G401 (cell line): Measurements from ENCODE around the gene TBC1D17. TPM values are rescaled to one million over a fixed set of nuclear protein-coding genes. Genes with fewer than 3 reads are reported as not detected.
"Not testable (repeated sequence)": the region's sequence is repeated elsewhere in the genome, so short reads cannot be mapped to it uniquely, and the experiment has no call there.

Experiments
- DNase-seq: peaks from one replicate; pipeline ENCODE4 v3.0.0-alpha.2; 2015; ENCODE audit warnings: low spot score
- in situ Hi-C: cut with HindIII; loops from 2 replicates; pipeline ENCODE4 v1.10.0; 2016; ENCODE audit warnings: low sequenced_read_pairs, mixed read lengths
- total RNA-seq: library from RNA; depleted of rRNA; stranded (reverse); fragments of >200 nt; shearing (Covaris generic); gene quantifications from 2 replicates; pipeline ENCODE4 v1.2.3, GENCODE V29; 2014

The TBC1D17 gene
- total RNA-seq, 1 experiment from 2014 or later, result 6.5 TPM

DNA sequence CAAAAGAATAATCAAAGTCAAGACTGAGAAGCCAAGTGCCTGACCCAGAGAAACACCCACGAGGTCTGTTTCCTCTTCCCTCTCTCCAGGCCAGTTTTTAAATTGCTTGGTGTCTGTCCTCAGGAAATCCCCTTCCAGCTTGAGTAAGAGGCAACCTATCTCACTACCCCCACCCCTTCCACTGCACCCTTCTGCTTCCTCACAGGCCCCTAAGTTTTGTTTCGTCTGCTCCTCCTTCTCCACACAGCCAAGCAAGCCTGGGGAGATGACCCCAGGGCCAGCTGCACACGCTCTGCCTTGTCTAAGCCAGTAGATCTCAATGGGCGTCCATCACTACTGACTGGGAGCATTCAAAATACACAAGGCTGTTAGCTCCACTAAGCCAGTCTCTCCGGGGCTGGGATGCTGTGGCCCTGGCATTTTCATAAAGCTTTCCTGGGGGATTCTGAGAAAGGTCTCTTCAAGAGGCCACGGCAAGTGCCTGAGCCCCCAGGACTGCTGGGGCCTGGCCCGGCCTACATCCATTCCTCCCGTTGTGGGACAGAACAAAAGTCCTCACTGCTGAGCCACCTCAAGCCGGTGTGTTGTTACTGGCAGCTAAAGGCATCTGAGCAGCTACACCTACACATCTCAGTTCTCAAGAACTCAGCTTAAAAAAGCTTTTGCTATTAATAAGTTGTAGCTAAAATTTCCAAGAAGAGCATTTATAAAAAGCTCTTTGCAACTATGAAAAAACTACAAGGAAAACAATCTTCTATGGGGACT, 34.1 kb downstream of the TBC1D17 start:
- in situ Hi-C loops, result no loop called here
- no peak for DNase-seq

DNA sequence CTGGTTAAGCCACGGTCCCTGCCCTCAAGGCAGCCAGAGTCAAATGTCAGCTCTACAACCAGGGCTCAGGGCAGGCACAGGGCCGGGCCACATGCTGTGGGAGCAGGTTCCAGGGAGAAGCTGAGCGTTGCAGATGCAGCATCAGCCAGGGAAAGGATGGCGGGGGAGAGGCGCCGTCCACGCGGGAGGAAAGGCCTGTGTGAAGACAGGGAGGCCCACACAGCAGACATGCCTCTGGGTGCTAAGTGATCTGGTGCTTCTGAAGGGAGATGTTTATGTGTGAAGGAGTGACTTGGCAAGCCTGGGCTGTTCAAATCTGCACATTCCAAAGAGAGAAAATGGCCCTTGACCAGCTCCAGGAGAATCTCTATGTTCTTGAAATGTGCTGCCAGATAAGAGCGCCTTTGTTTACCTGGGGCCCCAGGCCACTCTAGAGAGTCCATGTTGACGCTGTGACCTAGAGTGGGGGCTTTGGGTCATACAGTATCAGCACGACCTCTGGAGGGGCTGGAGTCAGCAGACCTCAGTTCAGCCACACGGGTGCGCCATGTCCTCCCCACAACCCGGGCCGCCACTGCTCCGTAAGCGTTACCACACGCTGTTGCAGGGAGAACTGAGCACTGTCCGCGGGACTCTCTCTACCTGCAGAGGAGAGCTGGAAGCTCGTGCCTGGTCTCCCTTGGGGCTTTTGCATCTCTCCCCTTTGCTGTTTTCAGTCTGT, 35.6 kb downstream of the TBC1D17 start:
- no peak for DNase-seq
- in situ Hi-C loops, result no loop called here

DNA sequence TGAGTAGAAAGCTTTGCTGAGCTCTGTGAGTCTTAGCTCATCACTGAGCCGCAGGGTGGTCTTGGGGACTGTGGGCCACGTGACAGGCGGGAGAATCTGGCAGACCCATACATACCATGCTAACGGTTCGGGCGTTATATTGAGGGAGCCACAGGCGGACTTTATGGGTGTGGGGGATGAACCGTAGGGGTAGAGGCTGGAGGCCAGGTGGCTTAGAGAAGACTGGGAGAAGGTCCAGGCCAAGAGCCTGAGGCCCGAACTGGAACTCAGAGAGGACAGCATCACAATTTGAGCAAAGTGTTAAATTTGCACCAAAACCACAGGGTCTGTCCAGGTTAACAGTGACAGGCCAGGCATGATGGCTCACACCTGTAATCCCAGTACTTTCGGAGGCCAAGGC, 36.2 kb downstream of the TBC1D17 start:
- in situ Hi-C loops, result no loop called here
- DNase-seq, result no peak

DNA sequence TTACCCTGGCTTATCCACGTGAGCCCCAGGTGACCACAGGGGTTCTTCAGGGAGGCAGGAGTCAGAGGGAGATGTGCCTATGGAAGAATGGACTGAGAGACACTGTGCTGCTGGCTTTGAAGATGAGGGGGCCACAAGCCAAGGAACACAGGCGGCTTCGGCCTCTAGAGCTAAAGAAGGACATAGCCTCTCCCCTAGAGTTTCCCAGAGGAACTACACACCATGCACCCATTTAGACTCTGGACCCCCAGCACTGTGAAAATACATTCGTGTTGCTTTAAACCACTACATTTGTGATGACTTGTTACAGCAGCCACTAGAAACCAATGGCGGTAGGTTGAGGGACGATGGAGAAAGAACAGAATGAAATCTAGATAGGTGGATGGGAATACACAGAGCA, 37.8 kb downstream of the TBC1D17 start:
- in situ Hi-C loops, result no loop called here
- DNase-seq, result no peak

DNA sequence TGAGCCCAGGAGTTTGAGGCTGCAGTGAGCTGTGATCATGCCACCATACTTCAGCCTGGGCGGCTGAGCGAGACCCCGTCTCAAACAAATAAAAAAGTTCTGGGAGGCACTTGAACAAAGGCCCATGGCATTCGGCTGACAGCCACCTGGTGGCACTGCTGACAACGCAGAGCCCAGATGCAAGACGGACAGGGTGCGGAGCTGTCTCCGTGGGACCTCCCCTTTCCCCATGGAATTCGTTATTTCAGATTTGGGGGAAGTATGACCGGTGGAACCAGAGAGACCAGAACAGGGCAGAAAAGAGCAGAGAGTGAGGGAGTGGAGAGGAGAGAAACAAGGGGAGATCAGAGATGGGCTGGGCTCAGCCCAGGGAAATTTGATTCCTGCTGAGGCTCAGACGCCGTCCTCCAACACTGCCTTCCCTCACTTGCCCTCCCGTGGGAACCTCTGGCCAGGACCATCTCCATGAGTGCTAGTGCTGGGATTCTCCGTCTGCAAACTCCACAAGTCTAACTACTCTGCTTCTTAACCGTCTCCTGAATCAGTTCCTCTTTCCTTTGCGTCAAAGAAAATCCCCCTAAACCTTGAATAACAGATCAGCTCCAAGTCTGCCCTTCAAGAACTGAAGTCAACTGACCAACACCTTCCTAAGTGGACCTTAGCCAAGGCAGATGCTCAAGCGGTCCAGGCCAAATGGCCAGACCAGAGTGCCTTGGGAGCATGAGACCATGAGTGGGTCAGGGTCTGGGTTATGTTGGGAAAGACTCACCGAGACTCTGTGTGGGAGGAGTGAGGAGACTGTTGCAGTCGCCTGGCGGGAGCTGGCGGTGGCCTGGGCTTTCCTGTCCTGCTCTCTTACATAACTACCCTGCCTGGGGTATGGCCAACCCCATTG, 39.6 kb downstream of the TBC1D17 start:
- in situ Hi-C loops, result no loop called here
- no peak for DNase-seq

DNA sequence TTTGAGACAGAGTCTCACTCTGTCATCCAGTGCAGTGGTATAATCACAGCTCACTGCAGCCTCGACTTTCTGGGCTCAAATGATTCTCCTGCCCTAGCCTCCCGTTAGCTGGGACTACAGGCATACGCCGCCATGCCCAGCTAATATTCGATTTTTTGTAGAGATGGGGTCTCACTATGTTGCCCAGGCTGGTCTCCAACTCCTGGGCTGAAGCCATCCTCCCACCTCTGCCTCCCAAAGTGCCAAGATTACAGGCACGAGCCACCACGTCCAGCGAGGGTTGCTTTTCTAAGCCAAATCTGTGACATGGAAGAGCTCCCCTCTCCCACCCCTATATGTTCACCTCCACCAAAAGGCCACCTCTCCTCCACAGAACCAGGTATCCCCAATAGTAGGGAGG, 40.6 kb downstream of the TBC1D17 start:
- no peak for DNase-seq
- in situ Hi-C loops, result no loop called here

DNA sequence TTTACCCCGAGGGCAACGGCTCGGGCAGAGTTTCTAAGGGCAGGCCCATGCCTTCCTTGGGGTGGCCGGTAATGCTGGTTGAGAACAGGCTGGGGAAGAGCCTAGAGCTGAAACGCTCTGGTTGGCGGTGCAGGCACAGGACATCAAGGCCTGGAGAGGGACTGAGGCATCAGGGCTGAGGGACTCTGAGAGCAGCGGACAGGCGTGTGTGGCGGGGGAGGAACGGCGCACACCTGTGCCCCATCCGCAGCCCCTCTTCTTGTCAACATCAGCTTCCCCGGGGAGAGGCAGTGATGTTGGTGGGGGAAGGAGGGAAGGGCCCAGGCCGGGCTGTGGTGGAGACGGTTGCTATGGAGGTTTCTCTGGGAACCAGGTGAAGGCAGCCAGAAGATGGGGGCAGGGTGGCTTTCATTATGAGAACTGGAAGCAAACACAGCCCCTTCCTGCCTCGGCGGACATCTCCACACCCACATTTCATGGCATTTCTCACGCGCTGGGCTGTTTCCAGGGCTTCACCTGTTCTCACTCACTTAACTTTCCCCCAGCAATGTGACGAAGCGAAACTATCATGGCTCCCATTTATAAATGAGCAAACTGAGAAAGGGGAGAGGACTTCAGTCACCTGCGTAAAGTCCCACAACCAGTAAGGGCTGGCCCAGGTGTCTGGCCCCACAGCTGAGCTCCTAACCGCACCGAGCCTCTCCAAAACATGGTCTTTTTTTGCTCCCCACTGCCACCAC, 43.3 kb downstream of the TBC1D17 start:
- no peak for DNase-seq
- in situ Hi-C loops, result no loop called here

DNA sequence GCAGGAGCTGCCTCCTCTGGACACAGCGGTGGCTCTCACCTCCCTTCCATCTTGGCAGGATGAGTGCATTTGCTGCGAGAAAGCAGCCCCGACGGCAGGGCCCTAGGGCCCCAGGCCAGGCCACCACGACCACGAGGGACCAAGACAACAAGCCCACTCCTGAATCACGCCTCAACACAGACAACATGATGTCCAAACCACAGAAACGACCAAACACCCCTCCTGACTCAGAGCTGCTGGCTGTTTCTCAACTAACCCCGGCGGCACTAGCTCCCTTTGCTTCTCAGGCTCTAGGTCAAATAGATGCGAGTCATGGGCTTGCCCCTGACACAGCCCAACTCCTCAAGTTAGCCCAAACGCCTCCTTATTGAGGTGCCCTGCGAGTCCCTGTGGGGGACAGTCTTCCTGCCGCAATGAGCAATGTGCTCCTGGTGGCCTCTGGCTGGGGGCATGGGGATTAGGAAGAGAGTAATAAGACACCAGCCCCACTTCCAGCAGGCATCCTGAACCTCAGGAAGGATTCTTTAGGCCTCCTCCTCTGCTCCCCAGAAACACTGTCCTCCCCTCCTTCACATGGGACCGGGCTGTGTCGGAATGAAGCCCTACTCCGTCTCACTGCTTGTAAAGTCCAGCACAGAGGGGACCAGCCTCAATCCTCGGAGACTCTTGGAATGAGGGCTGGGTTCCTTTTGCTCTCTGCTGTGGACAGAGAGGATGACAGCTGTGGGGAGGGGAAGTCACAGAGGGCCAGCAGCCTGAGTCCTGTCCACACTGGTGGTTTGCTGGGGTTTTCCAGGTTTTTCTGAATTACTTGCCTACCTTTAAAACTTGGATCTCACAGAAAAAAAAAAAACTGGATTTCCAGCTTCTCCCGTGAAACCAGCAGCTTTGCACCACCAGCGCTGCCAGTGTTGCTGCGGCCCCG, 44.6 kb downstream of the TBC1D17 start:
- no peak for DNase-seq

DNA sequence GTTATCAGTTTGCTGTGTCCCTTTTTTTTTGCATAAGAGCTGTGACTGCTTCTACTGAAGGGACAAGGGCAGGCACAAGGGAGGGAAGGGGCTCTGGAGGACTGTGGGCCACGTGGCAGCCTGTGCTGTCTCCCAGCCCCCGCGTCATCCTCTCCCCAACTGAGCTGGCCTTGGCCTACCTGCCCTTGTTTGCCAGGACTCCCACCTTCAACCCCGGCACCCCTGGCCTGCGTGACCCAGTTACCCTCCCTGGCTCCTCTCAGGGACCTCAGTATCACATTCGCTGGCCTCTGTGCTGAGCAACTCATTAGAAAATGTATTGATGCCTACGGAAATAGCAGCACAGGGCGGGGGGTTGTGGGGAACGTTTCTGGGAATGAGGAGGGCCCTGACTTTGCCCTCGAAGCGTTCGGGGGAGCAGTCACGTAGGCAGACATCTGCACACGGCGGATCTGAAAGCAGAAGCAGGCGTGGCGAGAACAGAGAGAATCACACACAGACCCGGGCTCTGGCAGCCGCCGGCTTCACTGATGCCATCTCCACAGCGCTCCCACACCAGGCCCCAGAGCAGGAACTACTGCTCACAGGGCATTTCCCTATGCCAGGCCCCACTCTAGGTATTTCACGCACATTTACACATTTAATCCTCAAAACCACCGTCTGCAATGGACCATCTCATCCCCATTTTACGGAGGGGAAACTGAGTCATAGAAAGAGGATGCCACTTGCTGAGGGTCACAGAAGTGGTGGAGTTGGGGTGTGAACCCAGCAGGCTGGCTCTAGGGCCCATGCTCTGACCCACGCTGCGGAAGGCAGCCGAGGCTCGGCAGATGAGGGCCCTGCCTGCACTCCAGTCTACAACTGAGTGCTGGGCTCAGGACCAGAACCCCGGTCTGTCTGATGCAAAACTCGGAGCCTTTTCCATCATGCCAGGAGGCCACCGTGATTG, 45.8 kb downstream of the TBC1D17 start:
- in situ Hi-C loops, result no loop called here
- DNase-seq, result no peak

More for the DNA sequence above, 44.6 kb downstream of the TBC1D17 start:
- in situ Hi-C loops, result no loop called here

DNA sequence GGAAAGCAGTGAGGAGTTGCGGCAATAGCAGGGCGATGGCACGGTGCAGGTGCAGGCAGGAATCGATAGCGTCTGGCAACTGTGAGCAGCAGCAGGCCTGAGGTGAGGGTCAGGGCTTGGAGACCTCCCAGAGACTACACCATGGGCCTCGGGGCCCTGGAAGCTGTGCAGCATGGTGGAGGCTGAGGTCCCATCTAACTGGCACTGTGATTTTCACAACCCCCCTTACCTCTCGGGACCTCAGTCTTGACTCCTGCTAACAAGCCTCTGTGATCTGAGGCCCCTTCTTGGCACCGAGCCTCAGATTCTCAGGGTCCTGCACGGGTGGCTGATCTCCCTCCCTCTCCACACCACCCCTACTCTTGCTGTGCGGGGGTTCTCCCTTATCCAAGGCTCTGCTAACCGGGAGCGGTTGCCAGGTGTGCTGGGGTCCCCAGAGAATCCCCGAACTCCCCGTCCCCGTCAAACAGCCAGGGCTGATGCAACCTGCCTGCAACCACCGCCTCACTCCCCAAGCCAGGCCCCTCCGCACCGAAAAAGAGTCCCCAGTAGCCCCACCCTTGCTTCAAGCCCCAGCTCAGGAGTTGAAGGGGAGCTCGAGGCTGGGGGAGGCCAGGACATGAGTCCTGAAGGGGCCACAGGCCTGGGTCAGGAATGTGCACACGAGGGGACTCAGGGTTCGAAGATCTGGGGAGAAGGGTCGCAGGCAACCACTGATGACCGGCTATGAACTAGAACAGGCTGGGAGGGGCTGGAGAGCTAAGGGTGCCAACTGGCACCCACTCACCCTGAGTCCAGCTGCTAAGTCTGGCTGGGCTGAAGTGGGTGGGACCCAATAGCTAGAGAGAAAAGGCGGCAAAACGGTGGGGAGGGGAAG, 46.7 kb downstream of the TBC1D17 start:
- in situ Hi-C loops, result no loop called here
- DNase-seq, result no peak

DNA sequence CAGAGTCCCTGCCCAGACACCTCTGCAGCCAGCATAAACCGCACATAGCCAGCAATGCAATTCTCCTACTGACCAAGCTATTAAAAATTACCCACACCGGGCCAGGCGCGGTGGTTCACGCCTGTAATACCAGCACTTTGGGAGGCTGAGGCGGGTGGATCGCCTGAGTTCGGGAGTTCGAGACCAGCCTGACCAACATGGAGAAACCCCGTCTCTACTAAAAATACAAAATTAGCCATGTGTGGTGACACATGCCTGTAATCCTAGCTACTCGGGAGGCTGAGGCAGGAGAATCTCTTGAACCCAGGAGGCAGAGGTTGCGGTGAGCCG, 47.3 kb downstream of the TBC1D17 start:
- DNase-seq, in situ Hi-C loops: not testable (repeated sequence)

DNA sequence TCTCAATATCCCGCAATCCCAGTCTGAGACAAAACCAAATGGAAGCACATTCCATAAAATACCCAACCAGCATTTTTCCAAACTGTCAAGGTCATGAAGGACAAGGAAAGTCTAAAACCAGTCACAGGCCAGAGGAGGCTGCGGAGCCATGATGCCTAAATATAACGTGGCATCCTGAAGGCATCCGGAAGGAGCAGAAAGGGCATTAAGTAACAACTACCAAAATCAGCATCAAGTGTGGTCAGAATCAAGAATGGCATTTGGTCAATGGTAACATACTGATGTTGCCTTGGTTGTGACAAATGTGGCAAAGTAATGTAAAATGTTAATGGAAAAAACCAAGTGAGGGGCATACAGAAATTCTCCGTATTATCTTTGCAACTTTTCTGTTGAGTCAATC, 48.0 kb downstream of the TBC1D17 start:
- no peak for DNase-seq
- in situ Hi-C loops, result no loop called here

DNA sequence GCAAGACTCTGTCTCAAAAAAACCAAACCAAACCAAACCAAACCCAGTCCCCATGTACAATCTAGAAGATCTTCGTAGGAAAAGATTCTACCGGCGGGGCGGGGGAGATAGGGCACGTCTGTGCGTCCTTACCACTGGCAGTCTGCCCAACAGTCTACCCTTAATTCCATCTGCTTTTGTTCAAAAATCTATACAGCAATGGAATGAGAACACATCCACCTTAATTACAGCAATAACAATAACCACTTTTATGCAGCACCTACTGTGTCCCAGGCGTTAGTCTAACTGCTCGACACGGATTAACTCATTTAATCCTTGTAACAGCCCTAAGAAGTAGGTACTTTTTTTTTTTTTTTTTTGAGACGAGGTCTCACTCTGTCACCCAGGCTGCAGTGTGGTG, 49.0 kb downstream of the TBC1D17 start:
- in situ Hi-C loops, result no loop called here
- DNase-seq, result no peak

DNA sequence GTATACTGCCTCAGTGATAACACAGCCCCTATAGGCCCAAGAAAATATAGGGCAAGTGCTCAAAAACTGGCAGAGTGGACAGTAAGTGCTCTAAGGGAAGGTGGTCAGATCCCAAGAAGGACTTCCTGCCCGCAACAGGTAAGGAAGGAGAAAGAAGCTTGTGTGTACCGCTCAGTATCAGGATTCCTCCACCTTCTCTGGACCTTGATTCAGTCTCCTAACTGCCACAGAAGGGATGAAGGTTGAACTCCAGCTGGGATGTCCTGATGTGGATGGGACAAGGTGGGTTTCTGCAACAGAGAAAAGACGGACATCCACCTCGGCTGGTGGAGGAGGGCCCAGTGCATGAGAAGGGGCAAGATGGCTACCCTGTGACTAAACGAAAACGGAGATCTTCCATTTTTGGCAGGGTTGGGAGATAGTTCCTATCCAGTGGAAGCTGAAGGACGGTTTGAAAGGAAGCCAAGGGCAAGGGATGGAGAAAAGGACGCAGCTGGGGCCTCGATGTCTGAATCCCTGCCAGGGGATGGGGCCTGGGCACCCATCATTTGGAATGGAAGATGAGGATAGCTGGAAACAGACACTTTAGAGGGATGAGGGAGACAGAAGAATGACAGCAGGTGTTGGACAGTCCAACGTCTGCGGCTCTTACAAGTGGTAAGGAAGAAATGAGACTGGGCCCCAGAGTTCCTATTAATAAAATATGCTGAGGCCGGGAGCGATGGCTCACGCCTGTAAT, 50.2 kb downstream of the TBC1D17 start:
- in situ Hi-C loops, result no loop called here
- DNase-seq, result no peak

DNA sequence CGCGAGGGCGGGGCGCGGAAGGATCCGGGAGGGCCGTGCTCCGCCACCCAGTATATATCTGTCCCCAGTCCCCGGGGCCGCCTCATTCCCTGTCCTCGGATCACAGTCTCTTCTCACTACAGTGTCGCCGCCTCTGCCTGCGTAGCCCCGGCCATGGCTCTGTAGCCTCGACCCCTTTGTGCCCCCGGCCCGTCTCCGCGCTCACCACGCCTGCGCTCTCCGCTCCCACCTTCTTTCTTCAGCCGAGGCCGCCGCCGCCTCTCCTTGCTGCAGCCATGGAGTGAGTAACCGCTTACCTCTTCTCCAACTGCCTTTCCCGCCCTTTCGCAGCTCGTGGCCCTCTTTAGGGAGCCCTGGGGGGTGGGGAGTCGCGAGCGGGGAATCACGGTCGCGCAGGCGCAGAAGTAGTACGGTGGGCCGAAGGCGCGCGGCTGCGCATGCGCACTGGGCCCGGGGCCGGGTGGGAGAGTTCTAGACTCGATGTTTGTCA, 51.7 kb downstream of the TBC1D17 start, which contains the start of the genes ATF5 and NUP62:
Gene ATF5, plus strand, starts transcription at position 85 of the 490 bp plus-strand sequence. CDS start 1,646 bp downstream, outside the sequence.
Gene NUP62, minus strand, starts transcription at position 384 of the 490 bp plus-strand sequence. CDS start 19,697 bp downstream, outside the sequence.
- DNase-seq, result peak; percentile 82
- in situ Hi-C loops, result no loop called here
